H1 (cell line): ENCODE results near the gene PGM2.

Experiments used
- CTCF ChIP-seq, 3 experiments: IDR thresholded peaks; 1 replicate in 2 of 3; 2 replicates in 1 of 3; pipeline versions ENCODE4 v1.5.1 to v1.6.1; 2011; ENCODE audit warnings: low read length in 3 of 3, mild to moderate bottlenecking in 3 of 3, inconsistent platforms in 2 of 3, low read depth in 1 of 3, moderate library complexity in 1 of 3; ENCODE audit not compliant: insufficient read depth in 1 of 3; ENCODE audit errors: control extremely low read depth in 1 of 3
- EP300 ChIP-seq, 2 experiments: IDR thresholded peaks; 1 replicate in 1 of 2; 2 replicates in 1 of 2; pipeline ENCODE4 v1.6.1; 2011 to 2012; ENCODE audit warnings: low read depth in 2 of 2, low read length in 2 of 2, mild to moderate bottlenecking in 2 of 2, borderline replicate concordance in 1 of 2, inconsistent platforms in 1 of 2, moderate library complexity in 1 of 2
- JUND ChIP-seq: IDR thresholded peaks from 2 replicates; pipeline ENCODE4 v1.6.1; 2011; ENCODE audit warnings: mild to moderate bottlenecking, improper control_type of control experiment, low read length
- KDM1A ChIP-seq: fragments of 200-600, 300-600 bp; sonication (generic); IDR thresholded peaks from 2 replicates; pipeline ENCODE4 v1.7.1; 2016; ENCODE audit warnings: mild to moderate bottlenecking, low read length, borderline replicate concordance
- POLR2A ChIP-seq, 2 experiments: IDR thresholded peaks; 1 replicate in 1 of 2; 2 replicates in 1 of 2; pipeline ENCODE4 v1.6.1; 2011; ENCODE audit warnings: low read depth in 2 of 2, low read length in 2 of 2, mild to moderate bottlenecking in 2 of 2; ENCODE audit errors: control extremely low read depth in 1 of 2
- TEAD4 ChIP-seq: IDR thresholded peaks from 2 replicates; pipeline ENCODE4 v1.6.1; 2012; ENCODE audit warnings: low read depth, low read length, inconsistent platforms, mixed read lengths

GRCh38 chr4:37858112-37858511, 31.6 kb downstream of the PGM2 start:
- no peak for TF ChIP-seq JUND
- no peak for TF ChIP-seq CTCF (IDR thresholded peaks at IDR 0.05; ENCODE audit: control extremely low read depth in 1 of 3, insufficient read depth in 1 of 3, low read depth in 1 of 3, low read length in 3 of 3)
- TF ChIP-seq POLR2A (IDR thresholded peaks at IDR 0.05; ENCODE audit: control extremely low read depth in 1 of 2, low read depth in 2 of 2, low read length in 2 of 2), result no peak
- TF ChIP-seq EP300 (IDR thresholded peaks at IDR 0.05; ENCODE audit: borderline replicate concordance in 1 of 2, low read depth in 2 of 2, low read length in 2 of 2), result no peak
- TF ChIP-seq KDM1A, result no peak
- no peak for TF ChIP-seq TEAD4
